AG04450 (cell line): Measurements from ENCODE around the gene ERFE. TPM values are rescaled to one million over a fixed set of nuclear protein-coding genes. Genes with fewer than 3 reads are reported as not detected.

Experiments
- CTCF ChIA-PET: fragments of 300-600, 350-600 bp; formaldehyde crosslinking; extraction: SDS; loops from one replicate; lab custom pipeline; 2022; ENCODE audit warnings: antibody characterized with exemption, inconsistent platforms; lab: Charles Lee
- POLR2A ChIA-PET: fragments of 350-600 bp; formaldehyde crosslinking; extraction: SDS; loops from one replicate; lab custom pipeline; 2021; ENCODE audit warnings: antibody characterized with exemption, inconsistent platforms; lab: Yijun Ruan, JAX
- DNase-seq: peaks from one replicate; pipeline ENCODE4 v3.0.0-alpha.2; 2011; ENCODE audit warnings: low read depth, low spot score
- H3K27ac ChIP-seq: one replicate; pipeline ENCODE4 v1.5.1; 2012; ENCODE audit warnings: low read depth, low read length, control low read depth
- H3K27me3 ChIP-seq: one replicate; pipeline ENCODE4 v1.6.0; 2012; ENCODE audit warnings: low read length; ENCODE audit not compliant: control insufficient read depth, insufficient read depth
- H3K4me3 ChIP-seq: 2 replicates; pipeline ENCODE4 v1.5.1; 2011; ENCODE audit warnings: mild to moderate bottlenecking, low read depth, low read length, control low read depth
- H3K9me3 ChIP-seq: 2 replicates; pipeline ENCODE4 v1.5.1; 2012; ENCODE audit warnings: low read length; ENCODE audit not compliant: control insufficient read depth, insufficient read depth
- polyA plus RNA-seq: library from polyadenylated mRNA; depleted of rRNA; stranded (reverse); fragments of >200 nt; gene quantifications from 2 replicates; pipeline ENCODE4 v1.2.3, GENCODE V29; 2011; rRNA removed
- TF ChIP-seq, protein P1 (sequence below): IDR thresholded peaks from 2 replicates; pipeline ENCODE4 v1.5.1; 2011; ENCODE audit warnings: low read depth, low read length, control low read depth, inconsistent platforms

ERFE gene
- polyA plus RNA-seq, 1 experiment: 2.4 TPM

DNA sequence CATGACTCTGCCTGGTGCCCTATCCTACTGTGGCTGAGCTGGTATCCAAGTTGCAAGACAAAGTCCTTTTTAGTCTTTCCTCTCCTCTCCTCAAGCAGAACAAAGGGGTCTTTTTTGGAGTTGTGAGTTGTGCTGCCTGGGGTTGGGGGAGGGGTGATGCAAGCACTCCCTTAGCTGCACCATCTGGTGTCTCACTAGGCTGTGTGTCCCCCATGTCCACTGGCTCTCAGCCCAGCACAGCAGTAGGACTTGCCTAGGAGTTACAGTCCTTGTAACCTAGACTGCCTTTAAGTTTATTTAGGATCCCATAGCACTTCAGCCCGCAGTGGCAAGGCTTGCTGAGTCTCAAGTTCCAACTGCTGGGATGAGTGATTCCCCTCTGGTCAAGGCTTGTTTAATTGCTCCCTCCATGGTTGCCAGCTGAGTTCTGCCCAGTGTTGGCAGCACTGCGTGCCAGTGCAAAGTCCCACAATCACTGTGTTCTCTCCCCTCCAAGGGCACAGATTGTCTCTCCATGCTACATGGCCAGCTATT, 57.9 kb downstream of the ERFE start:
- TF ChIP-seq, protein P1, sequence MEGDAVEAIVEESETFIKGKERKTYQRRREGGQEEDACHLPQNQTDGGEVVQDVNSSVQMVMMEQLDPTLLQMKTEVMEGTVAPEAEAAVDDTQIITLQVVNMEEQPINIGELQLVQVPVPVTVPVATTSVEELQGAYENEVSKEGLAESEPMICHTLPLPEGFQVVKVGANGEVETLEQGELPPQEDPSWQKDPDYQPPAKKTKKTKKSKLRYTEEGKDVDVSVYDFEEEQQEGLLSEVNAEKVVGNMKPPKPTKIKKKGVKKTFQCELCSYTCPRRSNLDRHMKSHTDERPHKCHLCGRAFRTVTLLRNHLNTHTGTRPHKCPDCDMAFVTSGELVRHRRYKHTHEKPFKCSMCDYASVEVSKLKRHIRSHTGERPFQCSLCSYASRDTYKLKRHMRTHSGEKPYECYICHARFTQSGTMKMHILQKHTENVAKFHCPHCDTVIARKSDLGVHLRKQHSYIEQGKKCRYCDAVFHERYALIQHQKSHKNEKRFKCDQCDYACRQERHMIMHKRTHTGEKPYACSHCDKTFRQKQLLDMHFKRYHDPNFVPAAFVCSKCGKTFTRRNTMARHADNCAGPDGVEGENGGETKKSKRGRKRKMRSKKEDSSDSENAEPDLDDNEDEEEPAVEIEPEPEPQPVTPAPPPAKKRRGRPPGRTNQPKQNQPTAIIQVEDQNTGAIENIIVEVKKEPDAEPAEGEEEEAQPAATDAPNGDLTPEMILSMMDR: no peak
- no peak overlapping the region for H3K4me3 ChIP-seq
- H3K9me3 ChIP-seq: no peaks in the 10 kb centered on the region
- peaks cover 15% of the 10 kb centered on the region for H3K27me3 ChIP-seq
- no peak overlapping the region for H3K27ac ChIP-seq
- ChIA-PET CTCF (no interaction called here), POLR2A (no interaction called here)
- no peak for DNase-seq

Other genes with a start within 250 kb of the ERFE start
- 91.8 and 119 TPM in 2 replicates for gene UBE2F, start 192.0 kb upstream of the ERFE start, polyA plus RNA-seq
- 11.2 TPM in 2 replicates for gene SCLY, start 98.0 kb upstream of the ERFE start, polyA plus RNA-seq
- 1.0 TPM in 2 replicates for gene ESPNL, start 58.6 kb upstream of the ERFE start, polyA plus RNA-seq
- not detected in 2 replicates for gene KLHL30, start 20.3 kb upstream of the ERFE start, polyA plus RNA-seq
- 29.4 and 34.9 TPM in 2 replicates for gene ILKAP, start 44.7 kb downstream of the ERFE start, polyA plus RNA-seq
- 2.9 and 3.9 TPM in 2 replicates for gene HES6, start 81.1 kb downstream of the ERFE start, polyA plus RNA-seq
- gene PER2, start 129.6 kb downstream of the ERFE start, polyA plus RNA-seq: 1.7 and 1.9 TPM in 2 replicates
- 5.9 and 7.3 TPM in 2 replicates for gene TRAF3IP1, start 161.5 kb downstream of the ERFE start, polyA plus RNA-seq